GM19372 (cell line): Measurements from ENCODE around the gene KLK7.

Experiments
- ATAC-seq: cut with Tn5 transposase; IDR thresholded peaks from one replicate; pipeline ENCODE4 v1.9.1; 2021; ENCODE audit warnings: mild to moderate bottlenecking, low read depth, moderate library complexity; ENCODE audit not compliant: unreplicated experiment

Gene KLK7

DNA sequence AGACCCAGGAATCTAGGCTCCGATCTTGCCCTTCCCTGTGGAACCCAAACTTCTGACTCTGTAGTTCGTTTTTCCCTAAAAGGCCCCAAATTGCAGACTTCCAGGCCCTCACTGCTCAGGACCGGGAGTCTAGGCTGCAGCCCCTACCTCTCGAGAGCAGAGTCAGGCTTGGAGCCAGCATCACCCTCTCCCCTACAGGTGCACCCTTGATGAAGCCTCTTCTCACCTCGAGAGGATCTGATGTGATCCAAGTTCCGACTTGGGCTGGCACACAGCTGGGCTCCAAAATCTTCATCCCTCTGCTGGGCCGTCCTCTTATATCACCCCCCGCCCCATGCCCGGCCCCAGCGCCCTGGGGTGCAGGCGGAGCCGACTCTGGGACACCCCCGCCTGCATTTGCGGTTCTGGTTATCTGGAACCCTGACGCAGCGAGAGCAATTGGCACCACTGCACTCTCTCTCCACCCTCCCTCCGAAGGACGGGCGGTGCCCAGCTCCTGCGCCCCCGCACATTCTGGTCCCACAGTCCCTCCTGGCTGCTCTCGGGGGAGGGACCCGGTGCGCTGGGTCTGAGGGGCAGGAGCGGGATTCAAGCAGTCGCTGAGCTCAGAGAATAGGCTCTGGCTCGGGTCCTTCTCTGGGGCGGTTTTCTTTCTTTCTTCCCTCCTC is at the start of gene KLK7:
KLK7 (minus strand) TSS at position 293 of the 668 bp plus-strand sequence. CDS start 1,518 bp downstream, outside the sequence.
- no peak for ATAC-seq

DNA sequence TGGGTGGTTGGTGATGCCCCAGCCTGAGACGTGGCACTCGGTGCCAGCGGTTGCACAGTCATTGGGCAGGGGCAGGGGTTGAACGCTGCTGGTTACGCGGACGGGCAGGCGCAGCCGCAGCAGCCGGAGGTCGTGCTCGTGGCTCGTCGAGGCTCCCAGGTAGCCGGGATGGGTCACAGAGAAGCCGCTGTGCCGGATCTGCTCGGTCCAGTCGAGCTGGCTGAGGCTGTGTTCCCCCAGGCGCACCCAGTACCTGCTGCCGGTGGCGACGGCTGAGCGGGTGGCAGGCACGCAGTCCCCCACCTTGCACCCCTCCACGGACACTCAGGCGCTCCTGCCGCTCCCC is 48.1 kb upstream of the KLK7 start:
- no peak for ATAC-seq

DNA sequence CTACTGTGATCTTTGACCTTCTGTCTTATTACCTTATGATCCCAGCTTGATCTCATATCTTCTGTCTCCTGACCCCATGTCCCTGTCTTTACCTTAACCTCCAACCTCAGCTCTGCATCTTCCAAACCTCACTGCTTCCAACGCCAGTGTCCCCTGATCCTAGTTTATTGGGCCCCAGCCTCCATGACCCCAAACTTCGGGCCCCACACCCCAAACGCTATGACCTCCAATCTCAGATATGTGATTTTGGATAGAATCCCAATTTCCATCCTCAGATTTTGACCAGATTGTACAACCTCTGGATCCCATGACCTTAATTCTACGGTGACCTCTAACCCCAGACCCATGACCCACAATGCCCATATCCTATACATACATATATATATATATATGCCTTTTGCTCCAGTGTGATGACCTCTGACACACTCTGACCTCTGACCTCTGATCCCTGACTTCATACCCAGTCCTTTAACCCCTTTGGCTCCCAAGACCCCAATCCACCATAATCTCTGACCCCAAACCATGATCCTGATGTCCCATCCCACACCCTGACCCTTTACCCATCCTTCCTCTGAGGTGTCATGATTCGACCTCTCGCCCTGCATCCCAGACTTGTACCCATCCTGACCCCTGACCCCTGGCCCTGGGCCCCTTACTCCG is 47.6 kb upstream of the KLK7 start:
- ATAC-seq, result no peak

DNA sequence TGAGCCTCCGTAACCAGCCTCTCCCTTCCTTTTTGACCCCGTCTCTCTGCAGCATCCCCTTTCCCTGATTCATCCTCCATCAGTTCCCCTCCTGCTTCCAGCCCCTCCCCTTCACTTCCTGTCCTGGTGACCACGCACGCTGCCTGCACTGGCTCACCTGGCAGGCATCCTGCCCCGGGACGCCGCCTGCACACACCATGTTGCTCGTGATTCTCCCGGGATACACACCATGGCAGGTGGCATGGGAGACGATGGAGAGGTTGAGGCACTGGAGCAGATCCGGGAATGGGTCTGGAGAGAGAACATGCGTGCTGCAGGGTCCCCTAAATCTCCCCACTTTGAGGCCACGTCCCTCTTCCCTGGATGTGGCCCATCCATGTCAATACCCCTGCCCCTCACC is 46.9 kb upstream of the KLK7 start:
- no peak for ATAC-seq

DNA sequence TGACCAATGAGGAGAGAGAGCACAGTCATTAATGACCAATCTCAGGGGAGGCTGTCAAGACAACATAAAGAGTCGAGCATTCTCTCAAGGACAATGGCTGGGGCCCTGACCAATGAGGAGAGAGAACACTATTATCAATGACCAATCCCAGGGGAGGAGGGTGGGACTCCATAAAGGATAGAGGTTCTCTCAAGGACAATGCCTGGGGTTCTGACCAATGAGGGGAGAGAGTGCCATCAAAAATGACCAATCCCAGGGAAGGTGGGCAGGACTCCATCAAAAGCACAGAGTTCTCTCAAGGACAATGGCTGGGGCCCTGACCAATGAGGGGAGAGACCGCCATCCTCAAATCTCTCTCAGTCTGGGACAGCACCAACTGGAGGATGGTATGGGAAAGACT is 46.0 kb upstream of the KLK7 start:
- ATAC-seq, result no peak

DNA sequence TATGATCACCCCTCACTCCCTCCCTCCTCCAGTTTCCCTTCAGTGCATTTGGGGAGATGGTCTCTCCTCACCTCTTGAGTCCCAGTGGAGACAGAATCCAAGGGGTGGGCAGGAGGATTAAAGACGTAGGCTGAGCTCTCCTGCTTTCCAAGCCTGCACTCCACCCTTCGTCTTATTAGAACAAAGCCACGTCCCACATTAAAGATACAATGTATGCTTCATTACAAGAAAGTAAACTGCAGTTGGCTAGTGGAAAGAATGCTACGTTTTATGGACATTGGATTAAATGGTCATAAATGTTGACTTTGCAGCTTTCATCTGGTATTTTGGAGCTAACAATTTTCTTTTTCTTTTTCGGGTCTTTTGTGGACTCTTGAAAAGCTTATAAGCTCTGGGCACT is 44.2 kb upstream of the KLK7 start:
- ATAC-seq, result no peak

DNA sequence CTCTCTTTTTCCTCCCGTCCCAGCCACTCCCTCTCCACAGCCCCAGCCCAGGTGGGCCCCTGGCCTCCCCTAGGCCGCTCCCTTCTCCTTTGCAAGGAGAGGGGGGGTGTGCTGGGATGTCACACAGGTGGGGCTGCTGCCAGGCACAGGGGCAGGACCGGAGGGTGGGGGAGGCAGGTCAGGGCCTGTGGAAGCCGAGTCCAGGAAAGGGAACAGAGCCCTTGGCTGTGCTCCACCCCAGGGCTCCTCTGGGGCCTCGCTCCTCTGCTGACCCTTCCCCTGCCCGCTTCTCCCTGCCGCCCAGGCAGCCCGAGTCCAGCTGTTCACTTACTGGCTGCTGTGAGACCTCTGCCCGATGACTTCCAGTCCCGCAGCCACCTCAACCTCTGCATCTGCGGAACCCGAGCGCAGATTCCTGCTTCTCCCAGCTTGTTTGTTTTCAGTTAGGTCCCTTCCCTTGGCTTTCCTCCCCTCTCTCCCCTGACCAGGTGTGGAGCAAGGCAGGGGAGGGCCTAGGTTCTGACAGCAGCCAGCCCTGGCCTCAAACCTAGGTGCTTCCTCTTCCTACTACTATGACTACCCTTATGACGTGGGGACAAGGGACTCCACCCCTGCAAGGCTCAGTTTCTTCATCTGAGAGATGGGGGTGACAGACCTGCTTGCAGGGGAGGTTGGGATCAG is 43.5 kb upstream of the KLK7 start:
- no peak for ATAC-seq

DNA sequence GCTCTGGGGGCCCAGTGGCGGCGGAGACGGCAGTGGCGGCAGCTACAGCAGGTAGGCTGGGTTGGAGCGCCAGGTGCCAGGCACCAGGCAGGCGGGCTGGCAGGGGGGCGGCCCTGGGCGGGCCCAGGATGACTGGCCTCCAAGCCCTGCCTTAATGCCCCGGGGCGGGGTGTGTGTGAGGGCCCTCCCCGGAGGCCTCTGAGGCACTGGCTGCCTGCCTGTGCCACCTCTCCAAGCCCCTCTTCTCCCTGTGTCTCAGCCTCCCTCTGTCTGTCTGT is 42.8 kb upstream of the KLK7 start, which contains the start of gene KLK11:
KLK11 (minus strand) TSS at position 63 of the 278 bp plus-strand sequence. CDS start 985 bp downstream, outside the sequence.
- no peak for ATAC-seq

DNA sequence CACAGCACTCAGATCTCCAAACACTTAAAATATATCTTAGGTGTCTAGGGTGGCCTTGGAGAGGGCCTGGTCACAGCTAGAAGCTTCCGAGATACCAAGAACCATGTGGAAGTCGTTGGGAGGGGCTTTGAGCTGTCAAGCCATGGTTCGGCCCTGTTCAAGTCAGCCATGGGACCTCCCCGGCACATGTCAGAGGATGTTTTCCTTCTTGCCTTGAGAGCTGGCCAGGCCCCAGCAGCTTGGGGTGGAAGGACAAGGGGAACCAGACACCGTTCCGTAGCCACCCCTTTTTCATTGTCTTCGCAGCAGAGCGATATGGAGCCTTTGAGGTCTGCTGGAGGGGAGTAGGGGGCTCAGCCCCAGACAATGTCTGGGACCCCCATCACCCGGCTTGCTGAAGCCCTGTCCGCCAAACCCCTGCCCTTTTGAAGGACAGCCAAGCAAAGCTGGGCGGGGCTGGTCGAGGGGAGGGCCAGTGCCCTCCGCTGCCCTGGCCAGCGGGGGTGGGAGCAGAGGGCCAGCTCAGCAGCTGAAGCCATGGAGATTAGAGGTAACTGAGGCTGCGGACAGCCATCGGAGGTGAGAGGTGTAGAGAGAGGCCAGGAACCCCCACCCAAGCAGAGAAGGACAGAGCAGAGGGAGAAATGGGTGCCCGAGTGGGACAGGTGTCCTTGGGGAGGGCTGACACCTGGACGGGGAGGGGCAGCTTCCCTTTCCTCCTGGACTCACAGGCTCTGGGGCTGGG is 42.3 kb upstream of the KLK7 start:
- no peak for ATAC-seq

DNA sequence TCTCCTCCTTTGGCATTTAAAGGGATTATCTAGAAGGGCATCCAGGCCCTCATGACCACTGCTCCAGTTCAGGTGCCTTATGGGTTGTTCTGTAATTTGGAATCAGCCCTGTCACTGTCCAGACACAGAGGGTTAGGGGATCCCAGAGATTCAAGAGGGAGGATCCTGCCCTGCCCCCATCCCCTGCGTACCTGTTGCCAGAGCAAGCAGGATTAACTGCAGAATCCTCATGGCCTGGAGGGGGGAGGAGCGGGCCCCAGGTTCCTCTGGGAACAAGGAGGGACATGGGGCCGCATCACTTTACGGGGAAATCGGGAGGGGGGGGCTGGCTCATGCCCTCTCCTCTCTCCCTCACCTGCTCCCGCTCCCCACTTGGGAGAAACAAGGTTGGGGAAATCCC is 41.7 kb upstream of the KLK7 start:
- ATAC-seq, result no peak

DNA sequence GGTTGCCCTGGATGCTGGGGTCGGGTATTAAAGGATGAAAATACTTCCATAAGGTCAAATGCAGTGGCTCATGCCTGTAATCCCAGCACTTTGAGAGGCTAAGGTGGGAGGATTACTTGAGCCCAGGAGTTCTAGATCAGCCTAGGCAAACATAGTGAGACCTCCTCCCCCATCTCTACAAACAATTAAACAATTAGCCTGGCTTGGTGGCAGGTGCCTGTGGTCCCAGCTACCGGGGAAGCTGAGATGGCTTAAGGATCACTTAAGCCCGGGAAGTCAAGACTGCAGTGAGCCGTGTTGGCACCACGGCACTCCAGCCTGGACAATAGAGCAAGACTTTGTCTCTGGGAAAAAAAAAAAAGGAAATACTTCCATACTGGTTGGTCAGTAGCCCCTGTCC is 41.2 kb upstream of the KLK7 start:
- ATAC-seq, result no peak

DNA sequence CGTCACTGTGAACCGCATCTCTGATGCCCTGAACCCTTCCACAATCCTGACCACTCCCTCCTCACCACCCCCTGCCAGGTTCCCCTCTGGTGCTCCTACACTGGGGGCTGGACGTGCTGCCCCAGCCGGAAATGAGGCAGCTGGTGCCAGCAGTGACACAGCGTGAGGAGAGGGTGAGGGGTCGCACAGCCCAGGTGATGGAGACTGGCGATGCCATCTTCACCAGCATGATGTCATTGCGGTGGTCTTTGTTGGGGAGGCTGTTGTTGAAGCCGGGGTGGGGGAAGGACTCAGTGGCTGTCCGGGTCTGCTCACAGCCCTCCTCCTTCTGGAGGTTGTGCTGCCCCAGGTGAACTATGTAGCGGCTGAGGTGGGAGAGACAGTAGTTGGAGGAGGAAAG is 40.2 kb upstream of the KLK7 start:
- ATAC-seq, result no peak

DNA sequence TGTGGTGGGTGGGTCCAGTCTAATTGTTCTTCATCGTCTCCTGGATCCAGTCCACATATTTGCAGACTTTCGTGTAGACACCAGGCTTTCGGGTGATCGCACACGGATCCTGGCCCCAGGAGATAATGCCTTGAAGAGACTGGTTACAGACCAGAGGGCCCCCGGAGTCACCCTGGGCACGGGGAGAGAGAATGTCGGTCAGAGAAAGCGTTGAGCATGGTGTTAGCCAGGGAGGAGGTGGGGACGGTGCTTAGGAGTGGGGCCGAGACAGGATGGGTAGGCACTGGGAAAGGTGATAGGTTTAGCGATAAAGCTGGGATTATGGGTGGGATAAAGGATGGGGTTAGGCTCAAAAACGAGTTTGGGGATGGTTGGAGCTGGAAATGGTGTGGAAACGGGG is 38.8 kb upstream of the KLK7 start:
- ATAC-seq, result no peak

DNA sequence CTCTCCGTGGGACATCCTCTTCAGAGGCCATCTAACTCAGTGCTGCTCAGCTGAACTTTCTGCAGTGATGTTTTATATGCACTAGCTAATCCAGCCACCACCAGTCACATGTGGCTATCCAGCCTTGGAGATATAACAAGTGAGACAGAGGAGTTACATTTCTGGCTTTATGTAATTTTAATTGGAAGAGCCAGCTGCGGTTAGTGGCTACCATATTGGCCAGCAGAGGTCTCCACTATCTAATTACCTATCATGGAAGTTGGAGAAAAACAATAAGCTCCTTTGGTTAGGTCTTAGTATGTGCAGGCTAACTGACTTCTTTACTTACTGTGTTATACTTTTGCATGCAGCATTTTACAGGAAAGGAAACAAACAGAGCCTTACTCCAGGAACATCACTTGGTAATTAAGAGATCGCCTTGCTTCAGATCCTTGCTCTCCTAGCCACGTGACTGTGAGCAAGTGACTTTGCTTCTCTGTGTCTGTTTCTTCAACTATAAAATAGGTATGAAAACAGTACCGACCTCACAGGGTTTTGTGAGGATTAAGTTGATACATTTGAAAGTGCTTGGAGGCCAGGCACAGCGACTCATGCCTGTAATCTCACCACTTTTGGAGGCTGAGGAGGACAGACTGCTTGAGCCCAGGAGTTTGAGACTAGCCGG is 37.4 kb upstream of the KLK7 start:
- no peak for ATAC-seq

DNA sequence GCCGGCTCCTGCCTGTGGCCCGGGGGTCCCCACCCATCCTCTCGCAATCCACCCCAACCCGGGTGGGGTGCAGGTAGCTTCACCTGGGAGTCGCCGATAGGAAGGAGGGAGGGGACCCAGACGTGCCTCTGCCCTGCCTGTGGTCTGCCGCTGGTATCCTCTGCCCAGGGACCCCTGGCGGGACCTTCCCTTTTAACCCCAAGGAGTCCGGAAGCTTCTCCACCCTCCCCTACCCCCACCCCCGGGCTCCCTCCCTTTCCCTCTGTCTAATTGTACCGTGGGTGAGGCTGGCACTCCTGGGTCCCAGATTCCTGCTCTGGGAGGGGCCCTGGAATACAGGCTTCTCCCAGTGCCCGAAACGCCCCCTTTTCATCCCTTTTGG is 35.8 kb upstream of the KLK7 start, which contains the start of gene KLK10:
KLK10 (minus strand) TSS at position 166 of the 382 bp plus-strand sequence. CDS start 579 bp downstream, outside the sequence.
- ATAC-seq, result no peak

DNA sequence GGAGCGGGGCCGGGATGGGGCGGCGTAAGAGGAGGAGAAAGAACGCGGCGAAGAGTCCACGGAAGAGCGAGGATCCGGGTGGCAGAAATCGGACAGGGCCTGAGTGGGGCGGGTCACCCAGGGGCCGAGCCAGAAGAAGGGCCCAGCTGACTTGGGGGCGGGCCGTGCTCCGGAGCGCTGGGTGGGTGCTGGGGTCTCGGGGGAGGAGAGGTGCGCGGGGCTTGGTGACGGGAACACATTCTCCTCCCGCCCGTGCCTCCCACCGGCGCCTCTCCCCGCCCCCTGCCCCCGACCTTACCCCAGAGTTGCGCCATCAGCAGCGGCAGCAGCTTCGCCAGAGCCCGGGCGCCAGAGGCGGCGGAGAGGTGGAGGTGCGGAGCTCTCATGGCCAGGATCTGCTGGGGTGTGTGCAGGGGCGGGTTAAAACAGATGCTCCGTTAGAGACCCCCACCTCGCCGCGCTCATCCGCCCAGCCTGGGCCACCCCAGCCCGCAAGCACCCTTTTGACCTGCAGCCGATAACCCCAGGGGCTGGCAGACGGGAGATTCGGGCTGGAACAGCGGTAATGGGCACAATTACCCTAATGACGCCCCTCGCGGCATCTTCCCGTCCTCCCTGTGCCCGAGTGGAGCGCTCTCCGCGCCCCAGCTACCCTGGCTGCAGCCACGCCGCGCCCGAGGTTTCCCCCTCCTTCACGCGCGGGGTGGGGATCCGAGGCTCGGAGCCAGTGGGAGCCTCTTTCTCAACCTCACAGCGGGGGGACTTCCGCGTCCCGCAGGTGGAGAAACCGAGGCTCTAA is 35.2 kb upstream of the KLK7 start:
- no peak for ATAC-seq

DNA sequence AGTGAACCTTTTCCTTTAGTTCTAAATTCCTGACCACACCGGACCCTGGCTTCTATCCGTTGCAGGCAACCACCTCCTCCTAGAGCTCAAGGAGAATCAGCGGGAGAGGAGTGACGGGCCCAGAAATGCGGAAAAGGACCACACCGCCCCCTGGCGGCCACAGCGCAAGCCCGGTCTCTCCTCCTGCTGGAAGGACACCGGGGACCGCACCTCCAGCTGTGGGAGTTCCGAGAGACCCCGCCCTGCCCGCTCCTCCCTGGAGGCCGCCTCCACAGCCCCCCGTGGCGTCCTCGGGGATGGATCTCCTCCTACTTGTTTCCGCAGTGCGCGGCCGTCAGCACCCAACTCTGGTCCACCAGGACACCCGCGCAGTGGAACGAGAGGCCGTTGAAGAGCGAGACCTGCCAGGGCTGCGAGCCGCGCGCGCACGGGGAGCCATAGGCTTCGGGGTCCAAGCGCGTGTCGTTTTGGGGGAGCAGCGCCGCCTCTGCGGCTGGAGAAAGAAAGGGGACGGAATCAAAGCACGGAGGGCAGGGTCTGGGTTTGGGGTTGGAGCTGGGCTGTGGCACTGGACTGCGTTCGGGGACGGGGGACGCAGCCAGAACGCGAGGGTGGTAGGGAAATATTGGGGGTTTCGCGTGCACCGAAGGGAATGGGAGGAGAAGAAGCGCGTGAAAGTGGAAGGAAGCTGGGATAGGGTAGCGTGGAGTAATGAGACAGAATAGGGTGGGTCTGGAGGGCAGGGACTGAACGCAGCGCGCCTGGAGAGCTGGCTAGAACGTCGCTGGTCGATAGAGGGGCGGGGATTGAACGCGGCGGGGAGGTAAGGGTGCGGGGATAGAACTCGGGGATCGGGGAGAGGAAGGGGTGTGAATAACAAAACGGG is 33.3 kb upstream of the KLK7 start:
- ATAC-seq, result no peak

DNA sequence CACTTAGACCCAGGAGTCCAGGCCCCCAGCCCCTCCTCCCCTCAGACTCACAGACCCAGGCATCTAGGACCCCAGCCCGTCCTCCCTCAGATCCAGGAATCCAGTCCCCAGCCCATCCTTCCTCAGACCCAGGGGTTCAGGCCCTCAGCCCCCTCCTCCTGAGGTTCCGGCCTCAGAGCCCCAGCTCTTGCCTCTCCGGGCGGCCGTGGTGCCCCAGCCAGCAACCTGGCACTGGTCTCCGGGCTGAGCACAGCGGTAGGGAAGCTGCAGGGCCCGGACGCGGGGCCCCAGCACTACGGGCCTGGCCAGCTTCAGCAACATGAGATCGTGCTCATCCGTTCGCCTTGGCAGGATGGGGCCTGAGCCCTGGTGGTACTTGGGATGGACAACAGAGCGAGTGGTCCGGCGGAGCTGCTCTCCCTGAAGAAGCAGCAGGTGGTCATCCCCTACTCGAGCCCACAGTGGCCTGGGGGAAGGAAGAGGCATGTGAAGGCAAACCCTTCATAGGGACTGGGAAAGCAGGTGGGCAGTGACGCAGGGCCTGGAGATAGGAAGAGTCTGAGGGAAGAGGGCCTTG is 32.1 kb upstream of the KLK7 start:
- ATAC-seq, result no peak

DNA sequence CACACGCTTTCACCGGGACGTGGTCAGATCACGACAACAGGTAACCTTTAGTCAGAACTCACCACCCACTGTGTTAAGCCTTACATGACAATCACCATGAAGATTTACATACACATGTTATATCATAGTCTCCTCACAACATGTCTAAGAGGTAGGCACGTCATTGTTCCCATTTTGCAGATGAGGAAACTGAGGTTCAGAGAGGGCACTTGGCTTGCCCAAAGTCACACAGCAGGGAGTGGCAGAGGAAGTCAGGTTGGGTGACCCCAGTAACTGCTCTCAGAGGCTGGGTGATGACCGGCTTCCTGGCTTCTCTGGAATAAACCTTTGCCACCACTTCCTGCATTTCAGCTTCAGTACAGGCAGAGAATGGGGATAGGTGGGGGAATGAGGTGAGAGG is 30.5 kb upstream of the KLK7 start:
- no peak for ATAC-seq
